Calu3 (cell line): ENCODE data around the gene PCID2. TPM values are rescaled to one million over a fixed set of nuclear protein-coding genes. Genes with fewer than 3 reads are reported as not detected.

ENCODE experiments used
- BruUV-seq: library from RNA; stranded (reverse); fragments of 400-500 nt; replicated peaks from 2 replicates; lab custom pipeline; 2021; lab: Mats Ljungman, UMichigan
- CTCF ChIA-PET: fragments of 300-600 bp; sonication (Branson Sonifier 250); formaldehyde crosslinking; loops from one replicate; lab custom pipeline; 2022; ENCODE audit warnings: antibody characterized with exemption; lab: Charles Lee
- DNase-seq: peaks from one replicate; pipeline ENCODE4 v3.0.0; 2022
- H3K27ac Mint-ChIP-seq: one replicate; pipeline ENCODE4 v1.8.0; 2022; ENCODE audit warnings: mixed read lengths; ENCODE audit not compliant: unreplicated experiment
- H3K27me3 Mint-ChIP-seq: one replicate; pipeline ENCODE4 v1.8.0; 2022; ENCODE audit warnings: mixed read lengths; ENCODE audit not compliant: unreplicated experiment
- H3K36me3 Mint-ChIP-seq: one replicate; pipeline ENCODE4 v1.8.0; 2022; ENCODE audit warnings: mild to moderate bottlenecking, moderate library complexity, mixed read lengths; ENCODE audit not compliant: insufficient read depth, unreplicated experiment
- H3K4me1 Mint-ChIP-seq: one replicate; pipeline ENCODE4 v1.8.0; 2022; ENCODE audit warnings: mild to moderate bottlenecking, low read depth, mixed read lengths; ENCODE audit not compliant: unreplicated experiment
- H3K4me3 Mint-ChIP-seq: one replicate; pipeline ENCODE4 v1.8.0; 2022; ENCODE audit warnings: mild to moderate bottlenecking, low read depth, moderate library complexity, mixed read lengths; ENCODE audit not compliant: unreplicated experiment
- H3K9me3 Mint-ChIP-seq: one replicate; pipeline ENCODE4 v1.8.0; 2022; ENCODE audit warnings: low read depth, mixed read lengths; ENCODE audit not compliant: unreplicated experiment
- intact Hi-C: fragments of 100-400 bp; cut with micrococcal nuclease; formaldehyde crosslinking; loops from one replicate; pipeline ENCODE4 v1.10.0; 2022; ENCODE audit not compliant: unreplicated experiment
- total RNA-seq: library from RNA; stranded (reverse); gene quantifications from 2 replicates; pipeline ENCODE4 v1.2.3, GENCODE V29; 2022
- TF ChIP-seq, protein P1 (sequence below): fragments of 200-600 bp; IDR thresholded peaks from one replicate; pipeline ENCODE4 v1.8.0; 2022; ENCODE audit warnings: antibody characterized with exemption; ENCODE audit not compliant: unreplicated experiment

PCID2 gene
- total RNA-seq, 1 experiment from 2014 or later = 21.2 TPM

DNA sequence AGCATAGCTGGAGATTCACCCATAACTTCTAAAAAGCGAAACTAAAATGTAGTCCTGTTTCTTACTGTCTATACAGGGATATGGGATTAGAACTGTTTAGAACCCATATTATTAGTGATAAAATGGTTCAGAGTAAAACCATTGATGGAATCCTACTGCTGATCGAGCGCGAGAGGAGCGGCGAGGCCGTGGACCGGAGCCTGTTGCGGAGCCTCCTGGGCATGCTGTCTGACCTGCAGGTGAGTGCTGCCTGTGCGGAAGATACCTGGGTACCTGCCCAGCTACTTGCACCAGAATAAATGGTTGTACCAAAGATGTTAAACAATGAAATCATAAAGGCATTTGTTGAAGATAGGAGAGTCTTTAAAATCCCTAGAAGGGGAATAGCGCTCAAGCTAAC is 24.6 kb upstream of the PCID2 start:
- CTCF ChIA-PET = no interaction called here
- H3K9me3 Mint-ChIP-seq = no peaks in the 10 kb centered on the region

DNA sequence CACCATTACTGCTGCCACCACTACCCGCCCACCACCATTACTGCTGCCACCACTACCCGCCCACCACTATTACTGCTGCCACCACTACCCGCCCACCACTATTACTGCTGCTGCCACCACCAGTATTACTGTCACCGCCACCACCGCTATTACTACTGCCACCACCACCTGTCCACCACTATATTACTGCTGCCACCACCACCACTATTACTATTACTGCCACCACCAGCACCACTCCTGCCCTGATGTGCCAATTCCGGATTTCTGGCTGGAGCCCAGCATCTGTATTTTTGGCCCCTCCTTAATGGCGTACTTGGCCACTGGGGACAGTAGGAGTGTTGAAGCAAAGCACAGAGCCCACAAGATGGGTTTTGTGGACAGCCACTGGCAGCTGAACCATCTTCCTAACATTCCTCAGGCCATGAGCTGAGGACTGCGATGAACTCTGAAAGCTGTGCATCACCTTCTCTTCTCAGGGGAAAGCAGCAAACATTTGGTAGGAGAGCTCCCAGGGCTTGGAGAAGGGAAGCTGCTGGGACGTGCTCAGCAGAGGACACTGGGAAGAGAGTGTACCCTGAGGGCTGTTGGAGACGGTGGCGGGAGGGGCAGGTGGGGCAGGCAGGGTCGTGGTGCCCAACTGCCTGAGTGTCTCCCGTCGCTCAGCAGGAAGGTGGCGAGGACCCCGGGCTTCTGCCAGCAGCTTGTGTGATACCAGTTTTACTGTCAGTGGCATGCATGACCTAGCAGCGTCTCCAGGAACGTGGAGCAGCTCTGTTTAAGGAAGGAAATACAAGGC is 23.9 kb upstream of the PCID2 start:
- CTCF ChIA-PET = no interaction called here
- Mint-ChIP-seq H3K4me3 (no peak overlapping the region), H3K27ac (no peak overlapping the region), H3K36me3 (peaks cover 18% of the 10 kb centered on the region), H3K27me3 (no peaks in the 10 kb centered on the region), H3K9me3 (no peaks in the 10 kb centered on the region), H3K4me1 (no peaks in the 10 kb centered on the region)
- intact Hi-C loops = no loop called here
- no TSS peak for BruUV-seq
- TF ChIP-seq, protein P1, sequence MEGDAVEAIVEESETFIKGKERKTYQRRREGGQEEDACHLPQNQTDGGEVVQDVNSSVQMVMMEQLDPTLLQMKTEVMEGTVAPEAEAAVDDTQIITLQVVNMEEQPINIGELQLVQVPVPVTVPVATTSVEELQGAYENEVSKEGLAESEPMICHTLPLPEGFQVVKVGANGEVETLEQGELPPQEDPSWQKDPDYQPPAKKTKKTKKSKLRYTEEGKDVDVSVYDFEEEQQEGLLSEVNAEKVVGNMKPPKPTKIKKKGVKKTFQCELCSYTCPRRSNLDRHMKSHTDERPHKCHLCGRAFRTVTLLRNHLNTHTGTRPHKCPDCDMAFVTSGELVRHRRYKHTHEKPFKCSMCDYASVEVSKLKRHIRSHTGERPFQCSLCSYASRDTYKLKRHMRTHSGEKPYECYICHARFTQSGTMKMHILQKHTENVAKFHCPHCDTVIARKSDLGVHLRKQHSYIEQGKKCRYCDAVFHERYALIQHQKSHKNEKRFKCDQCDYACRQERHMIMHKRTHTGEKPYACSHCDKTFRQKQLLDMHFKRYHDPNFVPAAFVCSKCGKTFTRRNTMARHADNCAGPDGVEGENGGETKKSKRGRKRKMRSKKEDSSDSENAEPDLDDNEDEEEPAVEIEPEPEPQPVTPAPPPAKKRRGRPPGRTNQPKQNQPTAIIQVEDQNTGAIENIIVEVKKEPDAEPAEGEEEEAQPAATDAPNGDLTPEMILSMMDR = no peak
- no peak for DNase-seq

More for the DNA sequence above, 24.6 kb upstream of the PCID2 start:
- intact Hi-C loops = no loop called here
- no peak for DNase-seq
- TF ChIP-seq, protein P1 = no peak
- Mint-ChIP-seq H3K27ac (no peak overlapping the region), H3K4me1 (no peaks in the 10 kb centered on the region), H3K4me3 (no peak overlapping the region), H3K27me3 (no peaks in the 10 kb centered on the region), H3K36me3 (peaks cover 15% of the 10 kb centered on the region)
- BruUV-seq = no TSS peak

DNA sequence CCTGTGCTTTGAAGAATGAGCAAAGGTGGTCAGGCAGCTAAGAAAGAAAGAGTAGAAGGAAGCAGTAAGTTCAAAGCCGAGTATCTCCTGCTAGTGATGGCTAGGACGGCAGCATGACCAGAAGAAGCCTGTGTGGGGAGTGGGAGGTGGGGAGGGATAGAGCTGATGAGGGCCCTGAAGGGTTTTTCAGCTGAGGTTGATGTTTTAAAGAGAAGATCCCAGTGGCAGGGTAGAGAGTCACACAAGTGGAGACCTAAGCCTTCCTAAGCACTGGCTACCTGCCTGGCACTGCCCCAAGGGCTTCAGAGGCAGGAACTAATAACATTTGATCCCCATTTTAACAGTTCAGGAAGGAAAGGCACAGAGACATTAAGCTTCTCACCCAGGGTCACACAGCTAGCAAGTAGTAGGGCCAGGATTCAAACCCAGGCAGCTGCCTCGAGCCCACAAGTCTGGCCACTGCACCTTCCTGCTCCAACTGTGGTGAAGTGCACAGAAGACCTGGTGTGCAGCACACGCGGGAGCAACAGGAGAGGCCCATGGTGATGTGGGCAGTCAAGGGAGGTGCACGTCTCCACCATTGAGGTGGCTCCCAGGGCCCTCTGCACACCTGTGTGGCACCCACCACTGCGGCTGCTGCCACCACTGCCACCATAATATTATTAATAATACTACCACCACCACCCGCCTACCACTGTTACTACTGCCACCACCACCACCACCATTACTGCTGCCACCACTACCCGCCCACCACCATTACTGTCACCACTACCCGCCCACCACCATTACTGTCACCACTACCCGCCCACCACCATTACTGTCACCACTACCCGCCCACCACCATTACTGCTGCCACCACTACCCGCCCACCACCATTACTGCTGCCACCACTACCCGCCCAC is 23.1 kb upstream of the PCID2 start:
- Mint-ChIP-seq H3K27ac (no peak overlapping the region), H3K27me3 (no peaks in the 10 kb centered on the region), H3K9me3 (no peaks in the 10 kb centered on the region), H3K4me3 (no peak overlapping the region), H3K36me3 (peaks cover 18% of the 10 kb centered on the region), H3K4me1 (no peaks in the 10 kb centered on the region)
- intact Hi-C loops = no loop called here
- CTCF ChIA-PET = no interaction called here
- TF ChIP-seq, protein P1 = no peak
- DNase-seq = no peak
- BruUV-seq = no TSS peak

DNA sequence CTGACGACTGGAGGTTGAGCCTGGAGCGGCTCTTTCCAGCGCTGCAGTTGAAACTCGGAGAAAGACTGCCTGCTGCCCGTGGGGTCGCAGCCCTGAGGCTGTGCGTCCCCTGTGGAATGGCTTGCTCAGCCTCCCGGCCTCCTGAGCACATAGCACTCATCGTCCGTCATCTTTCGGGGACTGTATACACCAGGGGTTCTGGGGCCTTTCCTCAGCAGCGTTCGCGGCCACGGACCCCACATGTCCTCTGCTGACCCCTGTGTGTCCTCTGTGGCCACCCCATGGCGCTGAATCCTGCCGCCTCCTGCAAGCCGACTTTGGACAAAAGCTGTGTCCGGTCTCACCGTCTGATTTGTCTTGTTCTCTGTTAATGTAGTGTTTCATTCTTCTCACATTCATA is 21.3 kb upstream of the PCID2 start:
- Mint-ChIP-seq H3K36me3 (peaks cover 18% of the 10 kb centered on the region), H3K4me3 (no peak overlapping the region), H3K27ac (no peak overlapping the region), H3K27me3 (no peaks in the 10 kb centered on the region), H3K9me3 (no peaks in the 10 kb centered on the region), H3K4me1 (no peaks in the 10 kb centered on the region)
- CTCF ChIA-PET = no interaction called here
- TF ChIP-seq, protein P1 = no peak
- no TSS peak for BruUV-seq
- intact Hi-C loops = no loop called here
- DNase-seq = no peak
